GM18498 (cell line): ENCODE data around the gene LZTFL1.

ENCODE experiments used
- ATAC-seq: cut with Tn5 transposase; IDR thresholded peaks from one replicate; pipeline ENCODE4 v1.9.1; 2021; ENCODE audit warnings: mild to moderate bottlenecking, moderate library complexity; ENCODE audit not compliant: unreplicated experiment

The LZTFL1 gene

DNA sequence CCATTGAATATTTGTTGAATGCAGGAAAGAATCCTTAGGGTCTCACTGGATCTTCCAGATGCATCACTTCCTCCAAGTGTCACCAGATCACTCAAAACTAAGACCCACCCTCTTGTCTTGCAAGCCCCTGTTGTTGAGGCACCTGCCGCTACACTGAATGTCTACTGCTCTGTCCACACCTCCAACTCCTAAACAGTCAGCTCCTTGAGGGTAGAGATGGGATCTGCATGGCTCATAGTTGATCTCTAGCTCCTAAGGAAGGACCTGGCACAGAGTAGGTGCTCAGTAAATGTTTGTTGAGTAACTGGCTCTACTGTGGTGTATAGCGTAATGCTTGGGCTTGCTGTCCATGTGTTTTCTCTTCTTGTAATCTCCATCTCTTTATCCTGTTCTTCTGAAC is 54.4 kb downstream of the LZTFL1 start:
- no peak for ATAC-seq

DNA sequence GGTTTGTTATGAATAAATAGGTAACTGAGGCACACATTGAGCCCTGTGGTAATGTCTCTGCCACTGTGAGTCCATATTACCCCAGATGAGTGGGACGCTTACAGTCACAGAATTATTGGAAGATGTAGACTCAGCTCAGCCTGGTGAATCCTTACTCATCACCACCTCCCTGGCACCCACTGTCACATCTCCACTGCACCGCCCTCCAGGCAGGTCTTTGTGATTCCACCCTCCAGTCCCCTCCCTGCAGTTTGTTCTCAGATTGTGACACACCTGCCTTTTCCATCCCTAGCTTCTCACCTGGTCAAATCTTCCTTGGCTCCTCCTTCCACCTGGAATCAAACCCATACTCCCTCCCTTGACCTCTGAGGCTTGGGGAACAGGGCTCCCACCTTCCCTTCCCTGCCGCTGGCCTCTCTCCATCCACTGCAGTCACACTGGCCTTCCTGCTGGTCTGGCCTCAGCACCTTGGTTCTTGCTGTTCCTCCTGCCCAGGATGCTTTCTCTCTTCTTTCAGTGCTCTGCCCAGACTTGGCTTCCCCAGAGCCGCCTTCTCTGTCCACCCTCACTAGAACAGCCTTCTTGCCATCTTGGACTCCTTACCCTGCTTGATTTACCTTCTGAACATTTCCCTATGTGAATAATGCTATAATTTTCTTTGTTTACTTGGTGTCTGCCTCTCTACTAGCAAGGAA is 55.0 kb downstream of the LZTFL1 start:
- no peak for ATAC-seq

DNA sequence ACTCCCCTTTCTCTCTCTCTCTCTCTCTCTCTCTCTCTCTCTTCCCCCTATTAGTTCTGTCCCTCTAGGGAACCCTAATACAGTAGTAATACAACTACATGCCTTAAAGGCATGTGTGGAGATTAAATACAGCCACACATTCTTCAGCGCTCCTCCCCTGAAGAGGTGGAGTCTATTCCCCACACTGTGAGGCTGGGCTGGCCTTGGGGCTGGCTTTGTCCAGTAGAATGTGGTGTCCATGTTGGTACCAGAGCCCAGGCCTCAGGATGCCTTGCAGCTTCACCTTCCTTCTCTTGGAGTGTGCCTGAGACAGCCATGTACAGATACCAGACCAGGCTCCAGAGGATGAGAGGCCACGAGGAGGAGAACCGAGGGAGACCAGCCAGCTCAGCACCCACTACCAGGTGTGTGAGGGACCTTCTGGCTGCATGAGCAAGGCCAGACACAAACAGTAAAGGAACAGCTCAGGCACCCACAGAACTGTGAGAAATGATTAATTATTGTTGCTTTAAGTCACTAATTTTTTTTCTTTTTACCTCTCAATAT is 56.2 kb downstream of the LZTFL1 start:
- ATAC-seq: no peak

DNA sequence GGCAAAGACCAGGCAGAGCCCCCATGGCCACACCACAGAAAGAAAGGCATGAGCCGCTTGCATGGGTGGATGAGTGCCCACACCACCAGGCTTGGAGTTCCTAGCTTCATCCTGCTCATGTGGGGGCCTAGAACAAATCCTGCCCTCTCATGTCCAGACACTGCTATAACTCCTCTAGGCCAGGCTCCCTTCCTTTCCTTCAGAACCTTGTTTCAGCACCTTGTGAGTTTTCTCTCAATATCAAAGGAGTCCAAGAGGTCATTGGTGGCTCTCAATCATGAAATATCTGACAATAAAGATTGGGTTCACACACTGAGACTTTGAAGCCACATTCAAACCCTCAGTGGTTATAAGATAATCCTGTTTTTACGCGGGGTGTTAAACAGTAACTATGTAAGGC is 58.3 kb downstream of the LZTFL1 start:
- no peak for ATAC-seq

DNA sequence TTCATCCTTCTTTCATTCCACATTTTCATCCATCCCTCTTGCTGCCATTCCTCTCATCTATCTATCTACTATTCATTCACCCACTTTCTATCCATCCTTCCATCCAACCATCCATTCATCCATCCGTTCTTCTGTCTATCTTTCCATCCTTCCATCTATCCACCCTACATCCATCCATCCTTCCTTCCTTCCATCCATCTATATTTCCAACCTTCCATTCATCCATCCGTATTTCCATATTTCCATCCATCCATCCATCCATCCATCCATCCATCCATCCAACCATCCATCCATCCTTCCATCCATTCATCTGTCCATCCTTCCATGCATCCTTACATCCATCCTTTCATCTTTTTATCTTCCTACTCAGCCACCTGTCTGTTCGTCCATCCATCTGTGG is 59.5 kb downstream of the LZTFL1 start:
- no peak for ATAC-seq

DNA sequence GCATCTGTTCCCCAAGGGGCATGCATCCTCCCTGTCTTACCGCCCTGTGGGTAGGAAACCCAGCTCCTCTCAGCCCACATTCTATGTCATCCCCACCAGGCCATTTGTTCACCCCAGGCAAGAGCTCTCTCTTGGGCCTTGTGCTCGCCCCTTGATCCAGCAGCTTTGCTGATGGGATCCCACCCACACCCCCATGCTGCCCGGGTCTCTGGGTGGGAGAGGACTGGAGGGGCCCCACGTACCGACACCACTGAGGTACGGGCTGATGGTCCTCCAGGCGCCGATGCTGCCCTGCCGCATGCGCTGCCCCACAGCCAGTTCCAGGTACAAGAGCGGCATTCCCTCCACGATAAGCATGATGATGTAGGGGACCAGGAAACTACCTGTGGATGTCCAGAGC is 60.1 kb downstream of the LZTFL1 start:
- ATAC-seq: no peak

DNA sequence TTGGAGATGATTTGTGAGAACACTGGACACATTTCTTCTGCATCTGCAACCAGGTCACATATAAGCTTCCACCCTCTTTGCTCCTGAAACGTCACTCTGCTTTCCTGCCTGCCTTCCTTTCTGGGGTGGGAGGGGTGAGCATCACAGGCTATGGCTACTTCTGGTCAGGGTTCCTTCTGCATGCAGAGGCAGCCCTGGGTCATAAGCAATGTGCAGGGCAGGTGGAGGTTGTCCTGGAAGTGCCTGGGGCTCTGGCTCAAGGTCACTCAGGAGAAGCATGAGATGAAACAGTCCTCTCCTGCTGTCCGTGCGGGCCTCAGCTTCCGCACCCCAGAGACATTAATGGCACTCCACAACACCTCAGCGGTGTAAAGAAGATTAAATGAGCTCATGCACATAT is 60.6 kb downstream of the LZTFL1 start:
- no peak for ATAC-seq

DNA sequence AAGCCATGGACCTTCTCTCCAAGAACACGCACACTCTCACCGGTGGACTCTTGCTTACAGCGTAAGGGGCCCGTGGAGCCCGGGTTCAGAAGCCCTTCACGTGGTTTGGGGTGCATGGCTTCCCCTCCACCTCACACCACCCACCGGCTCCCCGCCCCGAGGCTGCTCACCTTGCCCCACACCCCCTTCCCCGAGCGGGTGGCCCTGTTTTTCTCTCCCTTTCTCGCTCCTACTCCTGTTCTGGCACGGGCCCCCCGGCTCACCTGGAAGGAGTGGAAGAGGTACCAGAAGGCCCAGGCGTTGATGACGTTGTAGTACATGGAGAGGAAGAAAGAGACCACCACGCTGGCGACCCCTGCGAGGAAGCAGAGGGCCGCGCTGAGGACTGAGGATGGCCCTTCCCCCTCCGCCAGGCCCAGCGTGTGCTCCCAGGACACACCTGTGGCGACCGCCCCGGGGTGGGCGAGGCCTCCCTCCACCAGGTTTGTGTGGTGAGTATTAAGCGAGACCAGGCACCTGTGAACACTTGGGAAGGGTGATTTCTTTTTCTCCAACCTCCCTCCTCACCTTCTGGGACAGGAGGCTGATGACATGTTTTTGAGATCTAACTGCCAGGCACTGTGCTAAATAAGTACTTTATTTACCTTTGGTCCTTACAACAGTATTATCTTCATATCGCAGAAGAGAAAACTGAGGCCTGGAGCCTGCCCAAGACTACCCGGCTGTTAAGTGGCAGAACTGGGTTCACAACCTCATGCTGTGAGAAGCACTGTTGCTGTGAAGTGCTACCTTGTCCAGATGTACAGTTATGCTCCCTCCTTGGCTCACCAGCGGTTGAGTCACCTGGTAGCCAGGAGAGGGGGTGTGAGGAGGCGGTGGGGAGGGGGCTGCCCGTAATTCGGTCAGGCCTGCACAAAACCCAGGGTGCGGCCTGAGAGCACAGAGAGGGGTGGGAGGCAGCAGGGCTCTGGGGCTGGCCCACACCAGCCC is 61.9 kb downstream of the LZTFL1 start:
- no peak for ATAC-seq

DNA sequence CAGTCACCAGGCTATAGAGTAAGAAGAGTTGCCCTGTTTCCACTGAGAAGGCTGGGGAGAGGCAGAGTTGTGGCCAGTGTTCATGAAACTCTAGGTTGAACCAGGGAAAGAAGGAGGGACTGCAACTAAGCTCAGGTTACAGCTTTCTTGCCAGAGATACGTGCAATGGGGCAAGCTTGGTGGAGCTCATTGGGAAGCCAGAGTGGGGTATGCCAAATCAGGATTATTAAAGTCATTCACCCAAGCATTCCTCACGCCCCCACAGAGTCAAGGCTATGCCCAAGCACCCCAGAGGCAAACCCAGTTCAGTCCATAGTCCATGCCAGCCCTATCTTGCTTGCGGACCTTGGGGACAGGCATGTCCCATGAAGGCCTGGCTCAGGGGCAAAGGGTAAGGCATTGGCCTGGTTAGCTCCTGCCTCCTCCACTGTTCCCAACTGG is 63.1 kb downstream of the LZTFL1 start:
- no peak for ATAC-seq

DNA sequence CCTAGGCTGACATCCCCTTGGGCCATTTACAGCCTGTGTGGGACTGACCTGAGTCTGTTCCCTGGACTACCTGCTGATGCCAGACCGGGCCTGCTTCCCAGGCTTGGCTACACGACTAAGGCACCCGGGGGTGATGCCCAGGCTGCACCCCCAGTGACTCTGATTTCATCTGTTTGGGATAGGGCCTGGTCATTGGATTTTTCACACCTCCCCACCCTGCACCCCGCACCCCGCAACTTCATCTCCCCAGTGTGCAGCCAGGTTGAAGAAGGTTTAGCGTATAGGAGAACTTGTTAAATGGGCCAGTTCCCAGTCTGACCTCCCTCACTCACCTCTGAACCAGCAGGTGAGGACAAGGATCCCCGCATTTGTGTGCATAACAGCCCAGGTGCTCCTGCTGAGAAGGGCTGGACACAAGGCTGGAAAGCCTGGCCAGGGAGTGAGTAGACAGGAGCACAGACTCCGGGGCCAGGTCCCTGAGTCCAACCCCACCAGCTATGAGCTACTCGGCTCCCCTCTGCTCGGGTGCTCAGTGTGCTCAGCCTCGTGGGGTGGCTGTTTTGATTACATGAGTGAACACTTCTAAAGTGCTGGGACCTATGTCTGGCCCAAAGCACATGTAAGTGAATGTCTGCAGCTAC is 64.1 kb downstream of the LZTFL1 start:
- ATAC-seq: no peak

DNA sequence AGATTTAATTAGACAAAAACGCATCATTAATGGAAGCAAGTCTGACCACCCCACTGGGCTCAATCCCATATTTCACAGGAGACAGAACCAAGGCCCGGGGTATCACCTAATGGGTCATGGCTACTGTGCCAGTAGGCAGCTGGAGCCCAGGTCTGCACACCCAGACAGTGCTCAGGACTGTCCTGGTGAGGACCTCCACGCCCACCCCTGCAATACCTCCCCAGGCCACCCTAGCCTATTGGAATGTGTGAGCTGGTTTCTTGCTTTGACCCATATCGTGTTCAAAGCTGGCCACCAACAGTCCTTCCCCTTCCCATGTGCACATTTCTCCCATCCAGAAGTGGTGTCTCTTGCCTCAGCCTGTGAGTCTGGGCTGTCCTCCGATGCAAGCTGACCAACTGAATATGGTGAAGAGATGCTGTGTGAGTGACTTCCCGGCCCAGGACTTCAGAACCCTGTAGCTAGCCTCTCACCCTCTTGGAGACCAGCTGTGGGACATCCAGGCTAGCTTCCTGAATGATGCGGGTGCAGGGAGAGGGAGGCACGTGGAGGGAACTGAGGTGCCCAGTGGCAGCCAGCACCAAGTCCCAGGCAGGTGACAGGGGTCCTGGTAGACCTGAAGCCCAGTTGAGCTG is 64.7 kb downstream of the LZTFL1 start:
- no peak for ATAC-seq

DNA sequence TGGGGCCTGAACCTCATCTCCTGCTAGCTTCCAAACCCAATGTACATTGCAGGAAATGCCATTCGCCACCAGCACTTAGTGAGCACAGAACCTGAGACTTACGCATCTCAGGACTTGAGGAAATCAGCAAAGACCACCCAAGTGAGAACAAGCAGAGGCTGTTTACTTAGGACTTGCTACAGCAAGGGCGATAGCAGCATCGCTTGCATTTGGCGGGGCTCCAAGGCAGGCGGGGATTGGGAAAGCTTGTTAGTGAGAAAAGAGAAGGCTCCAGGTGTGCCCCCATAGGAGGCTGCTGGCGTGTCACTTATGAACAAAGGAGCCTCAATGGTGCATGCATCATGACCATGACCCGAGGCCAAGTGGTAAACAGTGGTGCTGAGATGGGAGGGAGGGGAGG is 65.3 kb downstream of the LZTFL1 start:
- no peak for ATAC-seq

DNA sequence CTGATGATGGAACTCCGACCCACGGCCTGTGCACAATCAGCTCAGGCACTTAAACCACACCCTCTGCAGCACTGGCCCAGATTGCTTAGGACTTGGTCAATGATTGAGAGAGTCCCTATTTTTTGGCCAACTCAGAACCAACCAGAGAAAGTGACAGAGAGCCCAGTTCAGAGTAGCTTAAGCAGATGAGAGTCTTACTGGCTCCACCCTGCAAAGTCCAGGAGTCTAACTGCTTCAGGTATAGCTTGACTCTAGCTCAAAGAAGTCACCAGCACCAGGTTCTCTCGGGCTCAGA is 65.7 kb downstream of the LZTFL1 start:
- no peak for ATAC-seq

DNA sequence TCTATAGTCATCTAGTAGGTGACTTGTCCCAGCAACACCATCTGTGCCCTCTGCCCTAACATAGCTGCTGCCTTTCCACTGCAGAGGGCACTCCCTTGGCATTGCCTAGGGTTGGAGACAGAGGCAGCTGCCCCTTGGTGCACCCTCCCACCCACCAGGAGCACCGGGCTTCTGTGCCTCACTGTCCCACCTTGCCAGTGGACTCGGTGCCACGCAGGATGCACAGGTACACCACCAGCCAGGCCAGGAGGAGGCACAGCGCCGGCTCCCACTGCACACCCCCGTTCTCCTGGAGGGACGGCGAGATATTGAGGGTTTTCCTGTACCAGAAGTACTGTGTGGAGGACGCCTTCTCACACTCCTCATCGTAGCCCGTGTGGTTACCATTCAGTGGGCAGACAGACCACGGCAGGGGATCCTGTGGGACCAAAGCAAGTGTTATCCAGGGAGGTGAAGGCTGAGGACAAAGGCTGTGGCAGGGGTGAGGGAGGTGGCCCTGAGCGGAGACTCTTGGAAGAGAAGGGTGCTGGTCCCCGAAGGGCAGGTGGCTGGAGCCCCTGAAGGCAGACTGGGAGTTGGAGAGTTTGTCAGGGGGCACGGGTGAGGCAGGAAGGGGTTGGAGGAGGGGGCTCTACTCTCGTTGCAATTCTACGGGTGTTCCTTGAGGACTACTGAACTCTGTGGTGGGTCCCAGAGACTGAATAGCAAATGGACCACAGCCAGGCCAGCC is 66.2 kb downstream of the LZTFL1 start:
- ATAC-seq: no peak

DNA sequence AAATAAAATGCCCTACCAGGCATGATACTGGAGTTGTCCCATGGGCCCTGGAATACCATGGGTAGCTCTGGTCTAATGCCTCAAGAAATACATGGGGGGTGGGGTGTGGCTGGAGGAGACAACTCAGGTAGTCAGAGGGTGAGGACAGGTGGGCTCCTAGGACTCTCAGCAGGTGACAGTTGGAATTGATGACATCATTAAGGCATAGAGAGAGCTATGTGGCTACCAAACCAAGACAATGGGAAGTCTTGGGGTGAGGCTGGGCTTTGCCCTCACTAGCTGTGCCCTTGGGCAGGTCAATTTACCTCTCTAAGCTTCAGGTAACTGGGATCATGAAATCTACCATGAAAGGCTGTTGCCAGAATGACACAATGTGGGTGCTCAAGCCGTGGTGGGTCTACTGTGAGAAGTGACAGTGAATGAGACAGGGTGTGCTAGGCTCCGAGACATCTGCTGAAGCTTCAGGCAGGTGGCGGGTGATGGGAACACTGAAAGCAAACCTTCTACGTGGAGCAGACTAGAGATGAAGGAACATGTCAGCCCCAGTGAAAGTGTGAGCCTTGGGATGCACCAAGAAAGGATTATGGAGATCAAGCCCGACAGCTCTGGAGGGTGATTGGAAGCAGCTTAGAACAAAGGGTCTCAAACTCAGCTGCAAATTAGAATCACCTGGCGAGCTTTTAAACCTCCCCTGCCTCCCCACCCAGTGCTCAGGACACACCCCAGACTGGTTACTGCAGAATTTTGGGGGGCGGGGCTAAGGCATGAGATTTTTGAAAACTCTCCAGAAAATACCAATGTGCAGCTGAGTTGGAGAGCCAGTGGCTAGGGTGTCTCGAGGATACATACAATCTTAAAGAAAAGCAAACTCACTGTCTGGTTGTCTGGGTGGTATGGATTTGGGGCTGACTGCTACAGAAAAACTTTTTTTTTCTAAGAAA is 67.1 kb downstream of the LZTFL1 start:
- no peak for ATAC-seq

DNA sequence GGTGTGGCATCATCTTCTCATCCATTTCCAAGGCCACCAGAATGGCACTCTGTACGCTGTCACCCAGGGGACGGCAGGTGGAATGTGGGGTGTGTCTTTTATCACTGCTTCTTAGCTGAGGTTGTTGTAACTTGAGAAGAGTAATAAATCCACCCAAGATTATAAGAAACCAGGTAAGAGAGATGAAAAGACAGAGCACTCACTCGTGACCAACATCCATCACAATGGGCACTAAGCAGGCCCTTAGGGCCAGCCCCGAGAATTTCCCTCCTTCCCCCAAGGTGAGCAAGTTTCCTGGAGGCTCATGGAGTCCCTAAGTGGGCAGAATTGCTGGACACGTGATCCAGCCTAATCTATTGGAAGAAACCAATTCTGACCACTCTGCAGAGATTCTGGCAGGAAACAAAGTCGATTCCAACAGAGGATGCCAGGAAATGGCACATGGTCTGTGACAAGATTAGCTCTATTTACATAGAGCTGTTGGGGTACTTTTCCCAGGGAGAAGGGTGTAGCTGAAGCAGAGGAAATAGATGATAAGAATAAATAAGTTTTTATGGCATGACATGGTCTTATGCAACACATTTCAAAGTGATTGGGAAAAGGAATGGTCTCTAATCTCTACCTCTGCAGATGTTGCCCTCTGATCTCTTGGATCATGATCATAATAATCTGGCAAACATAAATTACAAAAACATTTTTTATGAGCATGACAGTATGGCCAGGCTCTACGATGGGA is 68.0 kb downstream of the LZTFL1 start:
- no peak for ATAC-seq
